ENCODE results near the gene FRMD4A.

FRMD4A gene

DNA sequence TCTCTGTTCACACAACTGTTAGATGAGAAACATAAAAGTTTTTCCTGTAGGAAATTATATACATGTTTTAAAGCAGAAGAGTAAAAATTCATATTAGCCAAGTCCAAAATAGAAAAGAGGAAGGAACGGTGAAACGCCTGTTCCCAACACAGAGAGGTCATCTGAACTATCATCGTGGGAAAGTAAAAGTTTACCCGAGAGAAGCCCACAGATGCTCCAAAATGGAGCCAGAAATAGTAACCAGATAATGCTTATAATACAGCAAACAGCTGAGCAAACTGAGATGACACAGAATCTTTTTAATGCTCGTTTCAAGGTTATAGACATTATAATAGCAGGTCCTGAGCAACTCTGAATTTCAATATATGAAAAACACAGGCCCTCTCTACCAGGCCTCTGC lies 24.5 kb downstream of the FRMD4A start:
- H3K9ac ChIP-seq (ENCODE audit: low read depth, low read length) = no peak overlapping the region
- DNase-seq = no peak
- no peak for TF ChIP-seq EZH2 (IDR thresholded peaks at IDR 0.05; ENCODE audit: borderline replicate concordance, low read depth, low read length, severe bottlenecking)
- TF ChIP-seq, protein P1, sequence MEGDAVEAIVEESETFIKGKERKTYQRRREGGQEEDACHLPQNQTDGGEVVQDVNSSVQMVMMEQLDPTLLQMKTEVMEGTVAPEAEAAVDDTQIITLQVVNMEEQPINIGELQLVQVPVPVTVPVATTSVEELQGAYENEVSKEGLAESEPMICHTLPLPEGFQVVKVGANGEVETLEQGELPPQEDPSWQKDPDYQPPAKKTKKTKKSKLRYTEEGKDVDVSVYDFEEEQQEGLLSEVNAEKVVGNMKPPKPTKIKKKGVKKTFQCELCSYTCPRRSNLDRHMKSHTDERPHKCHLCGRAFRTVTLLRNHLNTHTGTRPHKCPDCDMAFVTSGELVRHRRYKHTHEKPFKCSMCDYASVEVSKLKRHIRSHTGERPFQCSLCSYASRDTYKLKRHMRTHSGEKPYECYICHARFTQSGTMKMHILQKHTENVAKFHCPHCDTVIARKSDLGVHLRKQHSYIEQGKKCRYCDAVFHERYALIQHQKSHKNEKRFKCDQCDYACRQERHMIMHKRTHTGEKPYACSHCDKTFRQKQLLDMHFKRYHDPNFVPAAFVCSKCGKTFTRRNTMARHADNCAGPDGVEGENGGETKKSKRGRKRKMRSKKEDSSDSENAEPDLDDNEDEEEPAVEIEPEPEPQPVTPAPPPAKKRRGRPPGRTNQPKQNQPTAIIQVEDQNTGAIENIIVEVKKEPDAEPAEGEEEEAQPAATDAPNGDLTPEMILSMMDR (IDR thresholded peaks at IDR 0.05; ENCODE audit: borderline replicate concordance, extremely low read depth, low read length, poor library complexity, severe bottlenecking) = no peak

DNA sequence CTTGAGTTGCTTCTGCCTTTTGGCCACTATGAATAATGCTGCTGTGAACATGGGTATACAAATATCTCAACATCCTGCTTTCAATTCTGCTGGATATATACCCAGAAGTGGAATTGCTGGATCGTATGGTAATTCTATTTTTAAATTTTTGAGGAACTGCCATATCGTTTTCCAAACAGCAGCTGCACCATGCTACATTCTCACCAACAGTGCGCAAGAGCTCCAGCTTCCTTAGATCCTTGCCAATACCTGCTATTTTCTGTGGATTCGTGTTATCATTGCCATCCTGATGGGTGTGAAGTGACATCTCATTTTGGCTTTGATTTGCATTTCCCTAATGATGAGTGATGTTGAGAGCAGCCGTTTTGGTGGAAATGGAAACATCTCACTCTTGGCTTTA lies 26.7 kb downstream of the FRMD4A start:
- Histone ChIP-seq H3K4me2 (ENCODE audit: insufficient read depth, low read length) (no peak overlapping the region), H3K4me1 (ENCODE audit: insufficient read depth, low read length) (no peaks in the 10 kb centered on the region), H3K9ac (ENCODE audit: low read depth, low read length) (no peak overlapping the region), H2AFZ (ENCODE audit: low read depth, low read length) (no peak overlapping the region), H3K79me2 (ENCODE audit: insufficient read depth, low read length) (no peaks in the 10 kb centered on the region), H3K4me3 (ENCODE audit: low read depth in 1 of 2, low read length in 2 of 2) (no peak overlapping the region), H3K9me3 (ENCODE audit: insufficient read depth, low read length, severe bottlenecking) (no peaks in the 10 kb centered on the region), H3K27ac (ENCODE audit: low read length) (no peak overlapping the region), H4K20me1 (ENCODE audit: insufficient read depth, low read length) (no peaks in the 10 kb centered on the region), H3K36me3 (ENCODE audit: insufficient read depth, low read length) (no peaks in the 10 kb centered on the region), H3K27me3 (ENCODE audit: insufficient read depth, low read length, poor library complexity) (peaks cover 16% of the 10 kb centered on the region)
- ATAC-seq (ENCODE audit: insufficient read depth, low read depth) (no peak), DNase-seq (no peak)
- TF ChIP-seq, protein P1 (IDR thresholded peaks at IDR 0.05; ENCODE audit: borderline replicate concordance, extremely low read depth, low read length, poor library complexity, severe bottlenecking) = no peak
- no peak for TF ChIP-seq EZH2 (IDR thresholded peaks at IDR 0.05; ENCODE audit: borderline replicate concordance, low read depth, low read length, severe bottlenecking)

More for the DNA sequence above, 24.5 kb downstream of the FRMD4A start:
- Histone ChIP-seq H3K27me3 (ENCODE audit: insufficient read depth, low read length, poor library complexity) (peaks cover 5% of the 10 kb centered on the region), H3K27ac (ENCODE audit: low read length) (no peak overlapping the region), H4K20me1 (ENCODE audit: insufficient read depth, low read length) (no peaks in the 10 kb centered on the region), H3K36me3 (ENCODE audit: insufficient read depth, low read length) (no peaks in the 10 kb centered on the region), H3K79me2 (ENCODE audit: insufficient read depth, low read length) (no peaks in the 10 kb centered on the region), H2AFZ (ENCODE audit: low read depth, low read length) (no peak overlapping the region), H3K4me2 (ENCODE audit: insufficient read depth, low read length) (no peak overlapping the region), H3K4me3 (ENCODE audit: low read depth in 1 of 2, low read length in 2 of 2) (no peak overlapping the region), H3K4me1 (ENCODE audit: insufficient read depth, low read length) (no peaks in the 10 kb centered on the region), H3K9me3 (ENCODE audit: insufficient read depth, low read length, severe bottlenecking) (no peaks in the 10 kb centered on the region)
- ATAC-seq (ENCODE audit: insufficient read depth, low read depth) = no peak

DNA sequence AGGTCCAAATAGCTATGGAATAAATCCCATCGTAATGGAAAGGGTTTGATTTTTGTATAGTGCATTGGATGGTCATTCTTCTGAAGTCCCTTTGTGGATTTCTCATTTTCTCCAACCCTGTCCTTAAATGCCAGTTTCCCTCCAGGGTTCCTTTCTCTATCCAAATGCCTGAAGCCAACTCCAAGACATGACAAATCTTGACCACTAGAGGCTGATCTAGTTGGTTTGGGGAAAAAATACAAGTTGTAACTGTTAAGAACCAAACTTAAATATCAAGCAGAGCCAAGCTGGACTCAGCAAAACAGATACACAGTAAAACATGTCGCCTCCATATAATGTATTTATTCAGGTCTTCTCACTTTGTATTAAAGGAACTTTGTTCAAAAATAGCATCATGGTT lies 28.7 kb downstream of the FRMD4A start:
- H3K4me3 ChIP-seq (ENCODE audit: low read depth in 1 of 2, low read length in 2 of 2) = no peak overlapping the region
- H3K27me3 ChIP-seq (ENCODE audit: insufficient read depth, low read length, poor library complexity) = peaks cover 16% of the 10 kb centered on the region
- no peak for DNase-seq

More for the DNA sequence above, 28.7 kb downstream of the FRMD4A start:
- Histone ChIP-seq H3K9me3 (ENCODE audit: insufficient read depth, low read length, severe bottlenecking) (no peaks in the 10 kb centered on the region), H3K36me3 (ENCODE audit: insufficient read depth, low read length) (no peaks in the 10 kb centered on the region), H3K4me1 (ENCODE audit: insufficient read depth, low read length) (no peaks in the 10 kb centered on the region), H3K4me2 (ENCODE audit: insufficient read depth, low read length) (no peak overlapping the region), H4K20me1 (ENCODE audit: insufficient read depth, low read length) (no peaks in the 10 kb centered on the region), H3K9ac (ENCODE audit: low read depth, low read length) (no peak overlapping the region), H3K79me2 (ENCODE audit: insufficient read depth, low read length) (no peaks in the 10 kb centered on the region), H3K27ac (ENCODE audit: low read length) (no peak overlapping the region), H2AFZ (ENCODE audit: low read depth, low read length) (no peak overlapping the region)
- ATAC-seq (ENCODE audit: insufficient read depth, low read depth) = no peak
- TF ChIP-seq EZH2 (IDR thresholded peaks at IDR 0.05; ENCODE audit: borderline replicate concordance, low read depth, low read length, severe bottlenecking) = no peak
- TF ChIP-seq, protein P1 (IDR thresholded peaks at IDR 0.05; ENCODE audit: borderline replicate concordance, extremely low read depth, low read length, poor library complexity, severe bottlenecking) = peak; percentile 25
